Fibroblast of upper back skin (primary cell): ENCODE data around the gene RNF149.
A peak's percentile ranks its signal among the peaks of the same experiment; 100 is the strongest.

Experiments used
- DNase-seq: peaks from one replicate; pipeline ENCODE4 v3.0.0-alpha.2; 2013

RNF149 gene

GRCh38 chr2:101293544-101293943 lies 15.0 kb downstream of the RNF149 start:
- DNase-seq, result no peak

GRCh38 chr2:101291973-101292372 lies 16.5 kb downstream of the RNF149 start:
- DNase-seq, result no peak

GRCh38 chr2:101290711-101291110 lies 17.8 kb downstream of the RNF149 start:
- no peak for DNase-seq

- DNase-seq, result no peak
These were observed 21.2 kb downstream of the RNF149 start for GRCh38 chr2:101287303-101287702.

- no peak for DNase-seq
These were observed 21.8 kb downstream of the RNF149 start for GRCh38 chr2:101286684-101287083.

GRCh38 chr2:101282980-101283379 lies 25.5 kb downstream of the RNF149 start:
- DNase-seq, result no peak

GRCh38 chr2:101281482-101281881 lies 27.0 kb downstream of the RNF149 start:
- DNase-seq, result no peak

- no peak for DNase-seq
These were observed 29.6 kb downstream of the RNF149 start for GRCh38 chr2:101278925-101279324.

- DNase-seq, result no peak
These were observed 31.4 kb downstream of the RNF149 start for GRCh38 chr2:101277111-101277510.

- no peak for DNase-seq
These were observed 34.4 kb downstream of the RNF149 start for GRCh38 chr2:101274142-101274541.

- no peak for DNase-seq
These were observed 35.4 kb downstream of the RNF149 start for GRCh38 chr2:101273056-101273455.

GRCh38 chr2:101272045-101272784 lies 36.3 kb downstream of the RNF149 start:
- DNase-seq, result no peak

GRCh38 chr2:101270700-101271259 lies 37.7 kb downstream of the RNF149 start:
- no peak for DNase-seq

- no peak for DNase-seq
These were observed 40.5 kb downstream of the RNF149 start for GRCh38 chr2:101267671-101268656.

- no peak for DNase-seq
These were observed 42.5 kb downstream of the RNF149 start for GRCh38 chr2:101265893-101266499.

- no peak for DNase-seq
These were observed 44.1 kb downstream of the RNF149 start for GRCh38 chr2:101264360-101264939.

- DNase-seq, result no peak
These were observed 45.1 kb downstream of the RNF149 start for GRCh38 chr2:101263377-101263800.

GRCh38 chr2:101262142-101262541 lies 46.4 kb downstream of the RNF149 start:
- DNase-seq, result no peak

- DNase-seq, result no peak
These were observed 49.7 kb downstream of the RNF149 start for GRCh38 chr2:101258804-101259203.

GRCh38 chr2:101256316-101256715 lies 52.2 kb downstream of the RNF149 start:
- DNase-seq, result no peak

- DNase-seq, result peak; percentile 17
These were observed 53.0 kb downstream of the RNF149 start for GRCh38 chr2:101255501-101255900.

- no peak for DNase-seq
These were observed 54.6 kb downstream of the RNF149 start for GRCh38 chr2:101253703-101254450.
